AML-193 (cell line): ENCODE results near the gene SLC25A48.
A peak's percentile ranks its signal among the peaks of the same experiment; 100 is the strongest.
"Not testable (repeated sequence)": the region's sequence is repeated elsewhere in the genome, so short reads cannot be mapped to it uniquely, and the experiment has no call there.

Source experiments
- DNase-seq, 2 experiments: peaks; one replicate each; lab custom pipeline; 2025; lab: John Stamatoyannopoulos, UW

Gene SLC25A48

GRCh38 chr5:135829681-135830383 lies 4.6 kb upstream of the SLC25A48 start:
- peak; percentile 44 to 54 for DNase-seq

DNA sequence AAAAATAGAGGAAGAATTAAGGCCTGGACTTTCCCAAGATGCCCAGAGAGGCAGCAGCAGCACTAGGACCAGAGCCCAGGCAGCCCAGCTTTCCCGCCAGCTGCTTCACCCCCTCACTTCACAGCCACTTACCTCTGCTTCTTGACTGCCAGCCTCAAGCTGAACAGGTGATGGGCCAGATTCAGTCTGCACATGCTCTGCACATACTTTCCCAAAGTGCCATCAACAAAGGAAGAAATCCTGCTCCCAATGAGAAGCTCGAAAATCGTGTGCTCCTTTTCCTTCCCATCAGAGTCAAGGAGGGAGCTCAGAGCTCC lies 4.1 kb upstream of the SLC25A48 start:
- DNase-seq: no peak

- no peak for DNase-seq
These were observed 3.6 kb upstream of the SLC25A48 start for GRCh38 chr5:135830876-135831275.

GRCh38 chr5:135831439-135831838 lies 3.0 kb upstream of the SLC25A48 start:
- no peak for DNase-seq

- no peak for DNase-seq
These were observed 2.5 kb upstream of the SLC25A48 start for GRCh38 chr5:135831851-135832555.

GRCh38 chr5:135832941-135833920 lies 1.2 kb upstream of the SLC25A48 start:
- no peak for DNase-seq

DNA sequence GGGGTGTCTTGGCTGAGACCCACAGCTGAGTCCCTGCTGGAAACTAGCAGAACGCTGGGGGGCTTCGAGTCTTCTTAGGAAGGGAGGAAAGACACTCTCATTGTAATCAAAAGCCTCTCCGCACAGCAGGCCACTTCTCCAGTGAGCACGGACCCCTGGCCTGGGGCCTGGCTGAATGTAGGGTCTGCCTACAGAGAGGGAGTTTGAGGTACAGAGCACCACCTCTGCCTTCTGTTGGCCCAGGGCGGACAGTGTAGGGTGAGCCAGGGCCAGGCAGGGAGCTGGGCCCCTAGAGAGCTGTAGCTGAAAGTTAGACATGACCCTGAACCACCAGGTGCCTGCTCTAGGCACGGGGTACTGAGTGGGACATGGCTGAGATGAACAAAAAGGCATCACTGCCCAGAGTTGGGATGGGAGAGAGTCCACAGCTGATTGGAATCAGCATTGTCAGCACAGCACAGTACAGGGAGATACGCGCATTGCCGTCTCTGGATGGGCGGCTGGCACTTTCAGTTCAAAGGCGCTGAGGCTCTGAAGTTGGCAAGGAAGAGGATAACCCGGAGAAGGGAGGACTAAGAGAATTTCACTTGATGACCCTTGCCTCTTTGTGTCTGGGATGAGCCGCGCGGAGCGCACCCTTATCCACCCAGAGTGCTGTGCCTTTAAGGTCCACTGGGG lies 363 bp upstream of the SLC25A48 start:
- no peak for DNase-seq

DNA sequence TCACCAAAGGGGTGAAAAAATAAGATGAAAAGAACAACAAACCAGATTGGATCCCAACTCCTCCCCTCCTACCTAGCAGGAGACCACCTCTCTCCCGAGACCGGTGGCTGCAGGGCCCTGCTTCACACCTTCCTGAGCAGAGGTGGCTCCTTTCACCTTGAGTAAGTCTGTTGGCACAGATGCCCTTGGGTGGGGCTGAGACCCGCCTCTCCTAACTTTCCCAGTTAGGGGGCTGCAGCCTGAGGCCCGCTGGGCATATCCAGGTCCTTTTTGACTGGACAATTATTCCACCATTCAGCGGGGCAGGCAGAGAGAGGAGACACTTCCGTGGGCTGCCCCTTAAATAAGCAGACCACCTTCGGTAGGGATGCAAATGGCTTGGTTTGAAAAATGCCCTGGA lies 1.3 kb downstream of the SLC25A48 start:
- DNase-seq: no peak

DNA sequence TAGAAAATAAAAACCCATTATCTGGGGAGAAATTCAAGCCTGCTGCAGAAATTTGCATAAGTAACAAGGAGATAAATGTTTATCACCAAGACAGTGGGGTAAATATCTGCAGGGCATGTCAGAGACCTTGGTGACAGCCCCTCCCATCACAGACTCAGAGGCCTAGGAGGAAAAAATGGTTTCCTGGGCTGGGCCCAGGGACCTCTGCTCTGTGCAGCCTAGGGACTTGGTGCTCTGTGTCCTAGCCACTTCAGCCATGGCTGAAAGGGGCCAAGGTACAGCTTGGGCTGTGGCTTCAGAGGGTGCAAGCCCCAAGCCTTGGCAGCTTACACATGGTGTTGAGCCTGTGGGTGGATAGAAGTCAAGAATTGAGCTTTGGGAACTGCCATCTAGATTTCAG lies 3.9 kb downstream of the SLC25A48 start:
- DNase-seq: not testable (repeated sequence)

GRCh38 chr5:135839566-135839965 lies 5.1 kb downstream of the SLC25A48 start:
- DNase-seq: no peak

DNA sequence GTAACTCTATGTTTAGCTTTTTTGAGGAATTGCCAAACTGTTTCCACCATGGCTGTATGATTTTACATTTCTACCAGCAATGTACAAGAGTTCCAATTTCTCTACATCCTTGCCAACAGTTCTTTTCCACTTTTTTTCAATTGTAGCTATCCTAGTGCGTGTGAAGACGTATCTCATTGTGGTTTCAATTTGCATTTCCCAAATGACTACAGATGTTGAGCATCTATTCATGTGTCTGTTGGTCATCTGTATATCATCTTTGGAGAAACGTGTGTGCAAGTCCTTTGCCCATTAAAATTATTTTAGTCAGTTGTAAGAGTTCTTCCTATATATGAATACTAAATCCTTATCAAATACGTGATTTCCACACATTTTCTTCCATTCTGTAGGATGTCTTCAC lies 6.5 kb downstream of the SLC25A48 start:
- no peak for DNase-seq

DNA sequence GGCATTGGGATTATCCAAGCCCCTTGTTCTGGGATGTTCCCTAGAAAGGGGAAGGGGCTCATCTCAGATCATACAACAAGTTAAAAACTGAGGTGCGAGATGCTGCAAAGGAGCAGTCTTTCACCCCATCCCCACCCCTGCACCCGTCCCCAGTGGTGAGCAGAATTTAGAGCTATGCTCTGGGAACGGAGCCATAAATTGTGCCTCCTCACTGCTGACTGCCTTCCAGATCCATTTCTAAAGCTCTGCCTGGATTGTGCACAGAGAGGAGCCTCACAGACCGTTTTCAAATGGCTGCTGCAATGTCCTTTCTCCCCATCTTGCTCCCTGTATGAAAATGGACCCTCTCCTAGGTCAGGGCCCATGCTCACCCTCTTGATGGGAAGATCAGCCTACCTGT lies 8.3 kb downstream of the SLC25A48 start:
- DNase-seq: no peak

- DNase-seq: no peak
These were observed 9.3 kb downstream of the SLC25A48 start for GRCh38 chr5:135843571-135844337.

- DNase-seq: no peak
These were observed 11.8 kb downstream of the SLC25A48 start for GRCh38 chr5:135846311-135846710.

DNA sequence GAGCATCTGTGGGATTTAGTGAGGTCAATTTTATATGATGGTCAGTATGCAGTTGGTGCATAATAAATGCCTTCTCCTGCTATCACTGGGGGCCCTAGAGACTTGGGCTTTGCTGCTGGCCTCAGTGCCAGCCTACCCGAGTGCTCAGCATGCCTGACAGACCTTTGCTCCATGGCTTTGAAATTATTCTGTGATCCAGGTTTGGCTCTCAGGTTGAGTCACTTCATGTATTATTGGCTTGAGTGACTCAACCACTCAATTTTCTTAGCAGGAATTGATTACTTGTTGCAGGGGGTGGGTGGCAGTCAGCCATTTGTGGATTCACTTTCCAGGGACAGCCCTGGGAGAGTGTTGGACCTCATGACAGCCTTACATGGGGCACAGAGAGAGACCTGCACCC lies 13.5 kb downstream of the SLC25A48 start:
- DNase-seq: no peak

DNA sequence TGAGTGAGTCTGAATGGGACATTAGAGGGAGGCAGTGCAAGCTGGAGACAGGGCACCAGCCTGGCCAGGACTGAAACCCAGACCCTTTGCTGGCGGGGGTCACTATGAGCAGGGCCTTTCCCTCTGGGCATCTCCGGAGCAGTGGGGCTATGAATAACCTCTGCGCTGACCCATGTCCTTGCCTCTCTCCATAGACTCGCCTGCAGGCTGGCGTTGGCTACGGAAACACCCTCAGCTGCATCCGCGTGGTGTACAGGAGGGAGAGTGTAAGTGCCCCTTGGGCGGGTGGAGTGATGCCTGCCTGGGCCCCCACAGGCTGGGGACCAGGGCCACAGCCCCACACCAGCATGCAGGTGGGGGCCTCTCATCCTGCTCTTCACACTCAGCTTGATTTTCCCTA lies 15.8 kb downstream of the SLC25A48 start:
- DNase-seq: no peak

DNA sequence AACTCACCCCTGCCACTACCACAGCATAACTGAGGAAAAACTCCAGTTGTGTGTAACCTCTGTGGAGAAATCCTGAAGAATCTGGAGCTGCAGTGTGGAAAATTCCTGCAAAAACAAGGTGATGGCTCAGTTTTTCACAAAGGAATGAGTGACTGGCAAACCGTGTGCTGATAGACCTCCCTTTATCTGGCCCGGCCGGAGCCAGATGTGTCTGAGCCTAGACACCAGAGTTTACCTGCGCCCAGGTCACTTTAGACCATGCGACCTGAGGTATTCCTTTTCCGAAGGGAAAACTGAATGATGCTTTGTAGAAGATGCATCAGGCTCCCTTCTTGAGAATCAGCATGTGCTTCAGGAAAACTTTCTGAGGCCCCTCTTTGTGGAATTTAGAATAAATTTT lies 16.2 kb downstream of the SLC25A48 start:
- DNase-seq: no peak

GRCh38 chr5:135851186-135851914 lies 16.9 kb downstream of the SLC25A48 start:
- no peak for DNase-seq

DNA sequence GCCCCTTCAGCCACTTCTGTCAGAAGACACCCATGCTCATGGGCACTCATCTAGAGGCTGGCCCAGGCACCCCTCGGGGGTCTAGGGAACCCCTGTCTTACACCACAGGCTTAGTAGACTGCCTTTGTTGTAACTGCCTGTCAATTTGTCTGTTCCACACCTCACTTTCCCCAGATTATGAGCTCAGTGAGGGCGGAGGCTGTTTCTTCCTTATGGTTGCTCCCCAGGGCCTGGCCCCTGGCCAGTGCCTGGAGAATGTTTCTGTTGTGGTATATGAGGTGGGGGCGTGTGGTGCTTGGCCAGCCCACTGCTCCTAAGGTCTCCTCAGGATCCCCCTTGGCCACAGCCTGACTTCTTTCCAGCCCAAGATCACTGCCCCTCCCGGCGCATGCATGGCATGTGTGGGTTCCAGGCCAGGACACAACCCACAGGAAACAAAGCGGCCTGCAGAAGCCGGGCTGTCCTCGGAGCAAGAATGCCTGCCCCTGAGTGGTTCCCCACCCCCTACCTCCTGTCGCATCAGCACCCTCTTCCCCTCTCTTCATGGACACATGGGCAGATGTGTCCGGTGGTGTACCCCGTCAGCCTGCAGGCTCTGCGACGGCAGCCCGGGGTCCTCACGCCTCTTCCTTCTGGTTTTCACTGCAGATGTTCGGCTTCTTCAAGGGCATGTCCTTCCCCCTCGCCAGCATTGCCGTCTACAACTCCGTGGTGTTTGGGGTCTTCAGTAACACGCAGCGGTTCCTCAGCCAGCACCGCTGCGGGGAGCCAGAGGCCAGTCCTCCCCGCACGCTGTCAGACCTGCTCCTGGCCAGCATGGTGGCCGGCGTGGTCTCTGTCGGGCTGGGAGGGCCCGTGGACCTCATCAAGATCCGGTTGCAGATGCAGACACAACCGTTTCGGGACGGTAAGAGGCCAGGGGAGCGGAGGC lies 17.7 kb downstream of the SLC25A48 start:
- DNase-seq: no peak
